Hypothalamus (tissue), 51 donors: Measurements from ENCODE around the gene FOCAD.

ENCODE experiments used
- DNase-seq, 51 donors: peaks; one replicate each; lab custom pipeline; 2025; lab: John Stamatoyannopoulos, UW

Gene FOCAD

GRCh38 chr9:20997503-20998076 is 313.5 kb downstream of the FOCAD start:
- DNase-seq, result no peak

- no peak for DNase-seq
Observed at GRCh38 chr9:21001581-21001980, 317.5 kb downstream of the FOCAD start.

- DNase-seq, result no peak
Observed at GRCh38 chr9:21002040-21002439, 318.0 kb downstream of the FOCAD start.

- DNase-seq, result no peak
Observed at GRCh38 chr9:21015129-21015815, 331.2 kb downstream of the FOCAD start.

GRCh38 chr9:21015995-21016394 is 331.9 kb downstream of the FOCAD start:
- no peak for DNase-seq

GRCh38 chr9:21016701-21017491 is 332.8 kb downstream of the FOCAD start:
- DNase-seq, result no peak

- DNase-seq, result no peak
Observed at GRCh38 chr9:21018177-21018576, 334.1 kb downstream of the FOCAD start.

- DNase-seq, result no peak
Observed at GRCh38 chr9:21023861-21024260, 339.8 kb downstream of the FOCAD start.

- DNase-seq, result no peak
Observed at GRCh38 chr9:21027295-21027694, 343.2 kb downstream of the FOCAD start.

GRCh38 chr9:21028466-21028865 is 344.4 kb downstream of the FOCAD start:
- no peak for DNase-seq

- no peak for DNase-seq
Observed at GRCh38 chr9:21029661-21030060, 345.6 kb downstream of the FOCAD start.

GRCh38 chr9:21030389-21031035 is 346.5 kb downstream of the FOCAD start:
- peak in 3 of 51 donors; percentile 1 to 61 (median 7) for DNase-seq

GRCh38 chr9:21031091-21031807 is 347.2 kb downstream of the FOCAD start, which contains the start of gene HACD4:
HACD4 (minus strand) TSS chr9:21031640; CDS start chr9:21031590, 50 bp downstream.
- peak in 40 of 51 donors; percentile 3 to 67 (median 40) for DNase-seq

- peak in 1 of 51 donors; percentile 5 for DNase-seq
Observed at GRCh38 chr9:21031808-21032183, 347.7 kb downstream of the FOCAD start.

GRCh38 chr9:21037278-21037677 is 353.2 kb downstream of the FOCAD start:
- no peak for DNase-seq

- DNase-seq, result no peak
Observed at GRCh38 chr9:21039302-21039701, 355.2 kb downstream of the FOCAD start.

- DNase-seq, result no peak
Observed at GRCh38 chr9:21042466-21042865, 358.4 kb downstream of the FOCAD start.

GRCh38 chr9:21043841-21044240 is 359.8 kb downstream of the FOCAD start:
- DNase-seq, result no peak
